Naive B cell (primary cell): ENCODE results near the gene TLCD4. TPM values are rescaled to one million over a fixed set of nuclear protein-coding genes. Genes with fewer than 3 reads are reported as not detected.

ENCODE experiments used
- ATAC-seq, 2 donors: fragments of 150-1000 bp; cut with Tn5 transposase; 2 replicates each; pipeline ENCODE4 v1.10.0; 2021; ENCODE audit warnings: low read depth in 2 of 2, mild to moderate bottlenecking in 2 of 2, moderate library complexity in 2 of 2
- DNase-seq: peaks from one replicate; pipeline ENCODE4 v3.0.0; 2022
- H3K27ac Mint-ChIP-seq, 6 donors: one replicate each; pipeline ENCODE4 v1.8.0; 2020 to 2022; ENCODE audit warnings: mild to moderate bottlenecking in 6 of 6, mixed read lengths in 6 of 6, moderate library complexity in 5 of 6, inconsistent platforms in 2 of 6
- H3K27me3 Mint-ChIP-seq, 3 donors: one replicate each; pipeline ENCODE4 v1.8.0; 2021 to 2022; ENCODE audit warnings: mixed read lengths in 3 of 3, mild to moderate bottlenecking in 1 of 3
- H3K36me3 Mint-ChIP-seq, 2 donors: one replicate each; pipeline ENCODE4 v1.8.0; 2020 to 2022; ENCODE audit warnings: mixed read lengths in 2 of 2, inconsistent platforms in 1 of 2, mild to moderate bottlenecking in 1 of 2
- H3K4me1 Mint-ChIP-seq, 3 donors: one replicate each; pipeline ENCODE4 v1.8.0; 2020 to 2022; ENCODE audit warnings: mixed read lengths in 3 of 3, inconsistent platforms in 1 of 3, mild to moderate bottlenecking in 1 of 3, moderate library complexity in 1 of 3
- H3K4me3 Mint-ChIP-seq, 8 donors: one replicate each; pipeline ENCODE4 v1.8.0; 2020 to 2022; ENCODE audit warnings: mild to moderate bottlenecking in 8 of 8, mixed read lengths in 8 of 8, moderate library complexity in 8 of 8, inconsistent platforms in 2 of 8
- H3K9me3 Mint-ChIP-seq, 7 donors: one replicate each; pipeline ENCODE4 v1.8.0; 2020 to 2022; ENCODE audit warnings: mixed read lengths in 7 of 7, mild to moderate bottlenecking in 5 of 7, inconsistent platforms in 2 of 7, moderate library complexity in 1 of 7
- polyA plus RNA-seq, 6 donors: library from polyadenylated mRNA; unstranded; fragments of 300-500 nt; fragmentation: Illumina TruSeq; gene quantifications; one replicate each; pipeline ENCODE4 v1.2.3, GENCODE V29; 2021; ENCODE audit warnings: low read depth in 6 of 6

The TLCD4 gene, protein sequence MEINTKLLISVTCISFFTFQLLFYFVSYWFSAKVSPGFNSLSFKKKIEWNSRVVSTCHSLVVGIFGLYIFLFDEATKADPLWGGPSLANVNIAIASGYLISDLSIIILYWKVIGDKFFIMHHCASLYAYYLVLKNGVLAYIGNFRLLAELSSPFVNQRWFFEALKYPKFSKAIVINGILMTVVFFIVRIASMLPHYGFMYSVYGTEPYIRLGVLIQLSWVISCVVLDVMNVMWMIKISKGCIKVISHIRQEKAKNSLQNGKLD
- polyA plus RNA-seq: 1 to 10 TPM in 5 of 6 donors, under 1 TPM in 1; 0.08 to 1.9 (median 1.2) TPM

DNA sequence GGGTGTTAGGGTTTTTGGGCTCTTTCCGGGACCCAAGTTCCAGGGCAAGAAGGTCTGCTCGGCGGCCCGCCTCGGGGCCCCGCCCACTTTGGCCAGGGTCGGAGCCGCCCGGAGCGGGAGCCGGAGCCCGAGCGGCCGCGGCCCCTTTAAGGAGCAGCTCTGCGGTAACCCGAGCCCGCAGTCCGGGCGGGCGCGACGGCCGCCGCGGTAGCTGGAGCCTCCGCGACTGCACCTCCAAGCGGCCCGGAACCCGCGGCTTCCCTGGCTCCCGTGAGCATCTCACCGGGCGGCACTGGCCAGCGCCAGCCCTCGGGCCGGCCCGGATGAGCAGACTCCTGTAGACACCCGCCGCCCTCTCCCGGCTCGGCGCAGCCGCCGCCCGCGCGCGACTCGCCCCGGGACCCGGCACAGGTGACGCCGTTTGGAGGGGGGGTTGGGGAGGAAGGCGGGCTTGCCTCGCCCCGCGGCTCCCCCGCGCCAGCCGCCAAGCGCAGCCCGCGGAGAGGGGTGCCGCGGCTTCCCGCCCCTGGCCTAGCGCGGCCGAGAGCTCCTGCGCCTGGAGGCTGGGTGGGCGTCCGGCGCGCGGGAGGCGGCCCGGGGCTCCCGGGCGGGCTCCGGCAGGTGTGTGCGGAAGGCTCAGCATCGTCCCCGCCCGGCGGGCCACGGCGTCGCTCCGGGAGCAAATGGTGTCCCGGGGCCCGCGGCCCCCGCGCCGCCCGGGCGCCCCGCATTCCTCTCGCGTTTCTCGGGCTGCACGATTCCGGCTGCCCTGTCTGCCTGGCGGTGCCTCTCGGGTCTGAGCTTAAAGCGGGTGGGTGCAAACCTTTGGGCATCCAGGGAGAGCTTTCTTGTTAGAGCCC is at the start of gene TLCD4:
TSS of gene TLCD4 (plus strand) at position 149 of the 860 bp plus-strand sequence. CDS start 26,547 bp downstream, outside the sequence.
- H3K36me3 Mint-ChIP-seq: no peaks in the 10 kb centered on the region
- H3K4me3 Mint-ChIP-seq: peak within 1 kb of the TSS; percentile 81 to 97 (median 96)
- H3K27ac Mint-ChIP-seq: peak within 1 kb of the TSS in 4 of 6 donors; percentile 12 to 81 (median 74)
- H3K9me3 Mint-ChIP-seq: no peaks in the 10 kb centered on the region
- peaks cover 32 to 47% (median 39%) of the 10 kb centered on the region in 3 donors for H3K27me3 Mint-ChIP-seq
- peak; percentile 40 for DNase-seq
- peaks cover 0 to 10% (median 0%) of the 10 kb centered on the region in 3 donors for H3K4me1 Mint-ChIP-seq
- ATAC-seq: peak; percentile 68 to 70

DNA sequence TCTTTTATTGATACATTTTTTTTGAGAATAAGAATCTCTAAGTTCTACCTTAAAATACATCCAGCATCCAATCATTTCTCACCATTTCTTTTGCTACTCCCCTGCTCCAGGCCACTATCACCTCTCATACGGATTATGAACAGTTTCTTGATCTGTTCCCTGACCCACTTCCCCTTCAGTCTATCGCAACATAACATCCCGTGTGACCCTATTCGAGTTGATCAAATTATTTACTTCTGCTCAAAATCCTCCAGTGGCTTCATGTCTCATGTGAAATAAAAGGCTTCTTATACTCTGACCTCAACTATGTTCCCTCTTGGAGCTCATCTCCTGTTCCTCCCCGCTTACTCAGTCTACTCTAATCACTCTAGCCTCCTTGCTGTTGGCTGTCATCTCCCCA is 49.6 kb upstream of the TLCD4 start:
- Mint-ChIP-seq H3K27me3 (peaks cover 0 to 2% (median 0%) of the 10 kb centered on the region in 3 donors), H3K4me3 (peak overlapping the region in 1 of 8 donors; percentile 13), H3K4me1 (peaks cover 10 to 16% (median 11%) of the 10 kb centered on the region in 3 donors), H3K27ac (peak overlapping the region in 3 of 6 donors; percentile 6 to 63 (median 24)), H3K9me3 (peaks cover 0 to 3% (median 0%) of the 10 kb centered on the region in 7 donors), H3K36me3 (peaks cover 16 to 17% of the 10 kb centered on the region in 2 donors)
- DNase-seq (no peak), ATAC-seq (no peak)

DNA sequence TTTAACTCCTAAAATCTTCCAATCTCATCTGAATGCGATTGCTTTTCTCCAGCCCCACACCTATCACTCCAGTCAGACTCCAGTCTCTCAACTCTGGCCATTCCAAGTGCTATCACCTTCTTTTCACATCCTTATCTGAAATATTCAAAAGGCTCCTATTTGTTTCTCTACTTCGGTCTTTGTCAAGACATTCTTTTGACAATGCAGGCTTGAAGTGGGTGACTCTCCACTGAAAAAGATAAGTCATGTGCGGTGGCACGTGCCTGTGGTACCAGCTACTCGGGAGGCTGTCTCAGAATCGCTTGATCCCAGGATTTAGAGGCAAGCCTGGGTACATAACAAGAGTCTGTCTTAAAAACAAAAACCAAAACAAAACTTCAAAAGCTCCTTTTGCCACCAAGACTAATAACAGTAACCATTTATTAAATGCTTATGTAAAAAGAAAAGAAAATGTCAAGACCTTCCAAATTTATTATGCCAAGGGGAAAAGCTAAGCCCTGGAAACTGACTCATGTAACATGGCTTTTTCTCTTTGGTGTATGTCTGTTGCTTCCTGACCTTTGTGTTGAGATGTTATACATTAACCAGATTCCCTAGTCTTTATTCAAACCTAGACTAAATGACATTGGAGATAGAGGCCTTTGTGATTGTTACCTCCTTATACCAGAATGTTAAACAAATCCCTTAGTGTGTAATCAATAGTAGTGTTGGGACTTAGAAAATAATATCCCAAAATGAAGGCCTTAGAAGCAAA is 48.0 kb upstream of the TLCD4 start:
- Mint-ChIP-seq H3K27ac (no peak overlapping the region), H3K4me3 (peak overlapping the region in 1 of 8 donors; percentile 31), H3K36me3 (peaks cover 2 to 3% of the 10 kb centered on the region in 2 donors), H3K4me1 (peaks cover 10 to 23% (median 11%) of the 10 kb centered on the region in 3 donors), H3K9me3 (peaks cover 0 to 2% (median 0%) of the 10 kb centered on the region in 7 donors), H3K27me3 (peaks cover 0 to 5% (median 0%) of the 10 kb centered on the region in 3 donors)
- ATAC-seq: no peak
- no peak for DNase-seq

DNA sequence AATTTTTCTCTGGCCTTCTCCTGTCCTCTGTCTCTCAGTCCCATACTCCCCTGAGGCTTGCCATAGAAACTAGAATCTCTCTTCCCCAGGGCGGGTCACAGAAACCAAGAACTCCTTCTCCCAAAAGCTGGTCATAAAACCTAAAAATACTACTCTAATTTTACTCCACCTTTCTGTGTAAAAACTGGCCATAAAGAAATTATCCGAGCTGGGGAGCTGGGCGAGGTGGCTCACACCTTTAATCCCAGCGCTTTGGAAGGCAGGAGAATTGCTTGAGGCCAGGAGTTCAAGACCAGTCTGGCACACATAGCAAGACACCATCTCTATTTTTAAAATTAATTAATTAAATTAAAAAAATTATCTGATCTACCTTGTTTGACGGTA is 47.5 kb upstream of the TLCD4 start:
- ATAC-seq (no peak), DNase-seq (no peak)
- H3K27ac Mint-ChIP-seq: peak overlapping the region in 1 of 6 donors; percentile 57
- no peaks in the 10 kb centered on the region for H3K36me3 Mint-ChIP-seq
- peaks cover 10 to 23% (median 11%) of the 10 kb centered on the region in 3 donors for H3K4me1 Mint-ChIP-seq
- H3K9me3 Mint-ChIP-seq: no peaks in the 10 kb centered on the region
- H3K4me3 Mint-ChIP-seq: peak overlapping the region in 1 of 8 donors; percentile 13
- H3K27me3 Mint-ChIP-seq: peaks cover 0 to 5% (median 0%) of the 10 kb centered on the region in 3 donors

DNA sequence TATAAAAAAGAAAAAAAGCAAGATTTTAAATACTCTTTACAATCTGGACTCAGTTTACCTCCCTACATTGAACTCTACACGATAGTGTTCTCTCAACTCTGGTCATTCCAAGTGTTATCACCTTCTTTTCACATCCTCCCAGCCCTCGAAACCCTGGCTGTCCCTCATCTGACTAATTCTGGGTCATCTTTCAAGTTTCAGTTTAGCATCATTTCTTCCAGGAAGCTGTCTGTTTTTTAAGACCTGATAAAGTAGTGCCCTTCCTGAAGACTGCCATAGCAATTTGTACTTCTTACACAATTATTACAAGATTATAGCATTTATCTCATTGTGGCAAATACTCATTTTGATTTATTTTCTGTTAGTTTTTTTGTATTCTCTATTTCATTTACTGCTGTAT is 45.6 kb upstream of the TLCD4 start:
- Mint-ChIP-seq H3K27me3 (peaks cover 0 to 13% (median 0%) of the 10 kb centered on the region in 3 donors), H3K4me3 (peak overlapping the region in 7 of 8 donors; percentile 40 to 100 (median 99)), H3K4me1 (peaks cover 10 to 23% (median 11%) of the 10 kb centered on the region in 3 donors), H3K27ac (peak overlapping the region in 2 of 6 donors; percentile 92 to 95), H3K9me3 (no peaks in the 10 kb centered on the region), H3K36me3 (no peaks in the 10 kb centered on the region)
- no peak for ATAC-seq
- no peak for DNase-seq

DNA sequence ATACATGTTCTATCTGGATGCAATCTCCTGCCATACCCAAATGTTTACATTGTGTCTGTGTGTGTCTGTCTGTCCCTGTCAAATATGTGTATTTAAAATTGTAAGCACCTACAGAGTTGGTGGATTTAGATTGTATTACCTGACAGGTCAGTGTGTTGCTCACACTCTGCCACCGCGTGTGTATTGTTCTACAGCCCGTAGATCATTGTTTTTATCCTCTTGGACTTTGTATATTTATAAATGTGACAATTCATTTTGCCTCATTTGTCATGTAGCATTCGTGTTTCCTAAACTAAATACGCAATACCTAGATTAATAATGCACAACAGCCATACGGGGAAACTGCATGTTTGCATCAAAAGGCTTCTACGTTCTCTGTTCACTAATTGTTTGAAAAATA is 45.0 kb upstream of the TLCD4 start:
- Mint-ChIP-seq H3K4me3 (peak overlapping the region; percentile 89 to 100 (median 99)), H3K27me3 (peaks cover 0 to 13% (median 0%) of the 10 kb centered on the region in 3 donors), H3K4me1 (peaks cover 10 to 23% (median 11%) of the 10 kb centered on the region in 3 donors), H3K9me3 (no peaks in the 10 kb centered on the region), H3K27ac (peak overlapping the region; percentile 92 to 99 (median 98)), H3K36me3 (no peaks in the 10 kb centered on the region)
- DNase-seq (no peak), ATAC-seq (no peak)

DNA sequence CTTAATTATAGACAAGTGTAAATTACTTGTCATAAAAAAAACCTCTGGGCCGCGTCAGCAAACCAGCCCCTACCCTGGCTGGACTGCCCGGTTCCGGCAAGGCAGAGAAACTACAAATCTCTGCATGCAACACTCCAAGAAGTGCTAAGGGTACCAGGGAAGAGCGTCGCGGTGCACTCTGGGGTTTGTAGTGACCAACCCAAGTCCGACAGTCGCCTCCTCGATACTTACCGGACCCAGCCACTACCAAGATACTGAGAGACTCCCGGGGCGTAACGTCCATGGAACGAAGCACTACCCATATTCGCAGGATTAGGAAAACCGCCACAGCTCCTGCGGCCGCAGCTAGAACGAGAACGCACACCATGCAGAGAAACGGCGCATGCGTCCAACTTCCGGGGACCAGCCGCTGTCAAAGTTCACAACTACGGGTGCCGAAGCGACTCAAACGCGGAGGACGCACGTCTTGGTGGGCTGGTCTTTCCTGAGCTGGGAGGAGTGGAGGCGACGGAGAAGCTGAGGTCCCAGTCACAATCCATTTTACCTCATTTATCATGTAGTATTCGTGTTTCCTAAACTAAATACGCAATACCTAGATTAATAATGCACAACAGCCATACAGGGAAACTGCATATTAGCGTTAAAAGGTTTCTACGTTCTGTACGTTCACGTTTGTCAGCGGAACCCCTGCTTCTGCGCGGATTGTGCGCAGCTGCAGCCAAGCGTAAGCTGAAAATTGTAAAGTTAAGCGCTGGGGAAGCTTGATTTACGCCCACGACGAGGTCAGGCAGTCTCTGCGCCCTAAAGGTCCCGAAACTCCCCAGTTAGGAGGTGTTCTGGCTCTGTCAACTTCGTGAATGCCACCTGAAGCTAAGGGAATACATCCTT is 44.4 kb upstream of the TLCD4 start, which contains the start of gene ALG14:
TSS of gene ALG14 (minus strand) at position 420 of the 888 bp plus-strand sequence. CDS start at position 367, 53 bp downstream.
- H3K4me3 Mint-ChIP-seq: peak within 1 kb of the TSS; percentile 89 to 100 (median 99)
- H3K9me3 Mint-ChIP-seq: no peaks in the 10 kb centered on the region
- H3K27ac Mint-ChIP-seq: peak within 1 kb of the TSS; percentile 92 to 99 (median 98)
- peak; percentile 90 to 96 for ATAC-seq
- H3K27me3 Mint-ChIP-seq: peaks cover 0 to 13% (median 0%) of the 10 kb centered on the region in 3 donors
- peaks cover 8 to 23% (median 10%) of the 10 kb centered on the region in 3 donors for H3K4me1 Mint-ChIP-seq
- peak; percentile 94 for DNase-seq
- no peaks in the 10 kb centered on the region for H3K36me3 Mint-ChIP-seq

DNA sequence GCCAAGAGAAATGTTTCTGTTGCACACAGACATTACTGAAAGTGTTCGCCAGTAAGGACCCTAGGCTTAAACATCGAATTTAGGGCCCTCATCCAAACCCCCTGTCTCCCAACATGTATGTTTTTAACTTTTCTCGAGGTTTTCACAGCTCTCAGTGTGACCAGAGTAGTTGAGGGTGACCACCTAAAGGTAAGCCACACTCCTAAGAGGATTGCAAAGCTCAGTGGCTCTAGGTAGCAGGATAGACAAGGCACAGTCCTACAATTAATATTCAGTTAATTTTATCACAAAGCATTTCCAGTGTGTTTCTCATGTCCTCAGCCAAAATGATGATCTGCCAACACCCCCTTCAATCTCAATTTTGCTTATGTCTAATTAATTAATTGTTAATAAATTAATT is 43.7 kb upstream of the TLCD4 start:
- Mint-ChIP-seq H3K27me3 (peaks cover 0 to 13% (median 0%) of the 10 kb centered on the region in 3 donors), H3K9me3 (no peaks in the 10 kb centered on the region), H3K4me1 (peaks cover 8 to 23% (median 10%) of the 10 kb centered on the region in 3 donors), H3K4me3 (peak overlapping the region; percentile 89 to 100 (median 99)), H3K36me3 (no peaks in the 10 kb centered on the region), H3K27ac (peak overlapping the region in 5 of 6 donors; percentile 53 to 99 (median 98))
- DNase-seq (no peak), ATAC-seq (no peak)

DNA sequence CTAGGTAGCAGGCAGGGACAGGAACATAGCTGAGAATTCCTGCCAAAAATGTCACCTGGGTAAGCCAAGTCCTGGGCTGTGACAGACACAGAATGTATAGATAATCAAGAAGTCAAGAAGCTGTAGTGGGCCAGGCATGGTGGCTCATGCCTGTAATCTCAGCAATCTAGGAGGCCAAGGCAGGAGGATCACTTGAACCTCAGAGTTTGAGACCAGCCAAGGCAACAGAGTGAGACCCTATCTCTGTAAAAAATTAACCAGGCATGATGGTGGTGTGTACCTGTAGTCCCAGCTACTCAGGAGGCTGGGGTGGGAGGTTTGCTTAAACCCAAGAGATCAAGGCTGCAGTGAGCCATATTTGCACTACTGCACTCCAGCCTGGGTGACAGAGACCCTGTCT is 41.1 kb upstream of the TLCD4 start:
- peaks cover 0 to 13% (median 0%) of the 10 kb centered on the region in 3 donors for H3K27me3 Mint-ChIP-seq
- DNase-seq (no peak), ATAC-seq (no peak)
- H3K27ac Mint-ChIP-seq: no peak overlapping the region
- H3K4me3 Mint-ChIP-seq: no peak overlapping the region
- peaks cover 8 to 23% (median 10%) of the 10 kb centered on the region in 3 donors for H3K4me1 Mint-ChIP-seq
- no peaks in the 10 kb centered on the region for H3K9me3 Mint-ChIP-seq
- H3K36me3 Mint-ChIP-seq: no peaks in the 10 kb centered on the region

DNA sequence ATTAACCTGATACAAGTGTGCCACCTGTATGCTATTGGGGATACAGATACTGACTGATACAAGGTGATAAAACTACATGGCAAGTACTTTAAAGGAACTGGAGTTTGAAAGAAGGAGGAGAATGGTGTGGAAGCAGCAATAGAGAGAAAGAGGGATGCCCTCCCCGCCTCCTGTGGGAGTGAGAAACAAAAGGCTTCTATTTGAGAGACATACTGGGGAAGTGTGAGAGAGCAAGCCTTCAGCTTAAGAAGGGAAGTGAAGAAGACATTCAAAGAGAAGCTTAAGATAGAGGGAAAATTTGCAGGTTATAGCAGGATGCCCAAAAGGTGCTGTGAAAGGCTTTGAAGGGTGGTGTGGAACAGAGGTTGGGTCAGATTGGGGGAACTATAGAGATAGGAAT is 36.7 kb upstream of the TLCD4 start:
- Mint-ChIP-seq H3K4me1 (peaks cover 0 to 6% (median 5%) of the 10 kb centered on the region in 3 donors), H3K4me3 (no peak overlapping the region), H3K27me3 (peaks cover 6 to 15% (median 7%) of the 10 kb centered on the region in 3 donors), H3K36me3 (no peaks in the 10 kb centered on the region), H3K9me3 (no peaks in the 10 kb centered on the region), H3K27ac (no peak overlapping the region)
- DNase-seq (no peak), ATAC-seq (no peak)

DNA sequence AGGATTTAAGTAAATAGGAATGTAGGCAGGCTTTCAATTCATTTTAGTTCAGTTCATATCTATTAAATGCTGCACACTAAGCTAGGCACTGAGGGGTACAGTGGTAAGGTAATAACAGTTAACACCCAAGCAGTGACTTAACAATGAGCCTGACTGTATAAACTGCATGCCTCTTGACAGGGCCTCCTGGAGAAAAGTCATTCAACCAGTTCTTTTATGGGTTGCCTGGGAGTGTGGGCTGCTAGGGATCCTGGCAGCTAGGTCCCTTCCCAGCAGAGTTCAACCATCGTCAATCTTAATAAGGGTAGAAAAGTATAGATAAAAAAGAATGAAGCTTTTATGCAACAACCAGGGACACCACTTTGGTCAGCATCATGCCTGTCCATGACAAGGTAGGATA is 36.3 kb upstream of the TLCD4 start:
- Mint-ChIP-seq H3K27me3 (peaks cover 6 to 10% (median 7%) of the 10 kb centered on the region in 3 donors), H3K9me3 (no peaks in the 10 kb centered on the region), H3K36me3 (no peaks in the 10 kb centered on the region), H3K4me1 (peaks cover 0 to 6% (median 5%) of the 10 kb centered on the region in 3 donors), H3K27ac (no peak overlapping the region), H3K4me3 (no peak overlapping the region)
- ATAC-seq (no peak), DNase-seq (no peak)
